IPS-11a (cell line): ENCODE measurements around the gene RMDN2.

ENCODE experiments used
- H3K4me3 ChIP-seq: one replicate; pipeline ENCODE4 v1.5.1; 2013; ENCODE audit warnings: low read depth, low read length, control low read depth

The RMDN2 gene

DNA sequence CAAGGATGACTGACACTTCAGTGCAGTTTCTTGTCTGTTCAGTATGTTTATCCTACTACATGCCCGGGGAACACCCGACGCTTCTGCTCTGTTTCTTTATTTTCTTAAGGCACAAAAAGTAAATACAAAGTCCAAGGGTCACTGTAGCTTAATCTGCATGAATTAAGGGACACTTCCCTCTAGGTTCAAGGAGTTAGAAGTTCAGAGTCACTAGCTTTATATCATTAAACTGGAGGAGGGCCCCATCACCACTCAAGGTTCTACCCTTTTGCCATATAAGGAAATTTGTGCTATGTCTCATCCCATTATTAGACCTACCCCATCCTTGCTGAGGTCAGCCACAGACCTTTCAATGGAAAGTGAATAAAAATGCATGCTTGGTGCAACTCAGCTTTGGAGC, 27.6 kb upstream of the RMDN2 start:
- H3K4me3 ChIP-seq, result no peak overlapping the region

DNA sequence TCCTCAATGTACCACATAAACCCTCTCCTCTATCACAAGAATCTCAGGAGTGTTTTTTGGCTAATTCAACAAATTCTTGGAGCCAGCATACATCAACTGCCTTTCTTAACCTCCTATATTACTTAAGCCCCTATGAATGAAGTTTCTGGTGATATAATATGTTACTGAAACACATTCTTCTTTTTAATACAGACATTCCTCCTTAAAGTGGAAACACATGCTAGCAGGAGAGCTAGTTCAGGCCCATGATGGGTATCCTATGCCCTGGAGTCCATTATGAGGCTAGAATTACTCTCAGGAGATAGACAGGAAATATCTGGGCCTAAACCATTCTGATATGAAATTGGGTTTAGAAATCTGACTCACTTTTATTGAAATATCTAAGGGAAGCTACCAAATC, 26.6 kb upstream of the RMDN2 start:
- H3K4me3 ChIP-seq, result no peak overlapping the region

DNA sequence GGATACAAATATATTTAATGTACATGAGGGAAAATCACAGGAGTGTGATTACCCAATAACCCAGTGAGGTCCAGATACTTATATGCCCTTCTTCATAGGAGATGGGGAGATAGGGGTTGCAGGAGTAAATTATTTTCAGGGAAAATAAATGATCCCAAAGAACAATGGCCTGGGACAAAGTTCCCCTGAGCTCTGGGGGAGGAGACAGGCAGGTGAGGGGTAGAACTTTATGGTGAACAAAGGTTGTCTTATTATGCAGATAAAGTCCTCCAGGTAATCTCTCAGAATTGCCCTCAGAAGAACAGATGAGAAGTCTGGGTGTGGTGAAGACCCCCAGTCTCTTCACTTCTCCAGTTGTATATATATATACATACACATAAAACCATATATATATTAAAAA, 22.1 kb upstream of the RMDN2 start:
- no peak overlapping the region for H3K4me3 ChIP-seq

DNA sequence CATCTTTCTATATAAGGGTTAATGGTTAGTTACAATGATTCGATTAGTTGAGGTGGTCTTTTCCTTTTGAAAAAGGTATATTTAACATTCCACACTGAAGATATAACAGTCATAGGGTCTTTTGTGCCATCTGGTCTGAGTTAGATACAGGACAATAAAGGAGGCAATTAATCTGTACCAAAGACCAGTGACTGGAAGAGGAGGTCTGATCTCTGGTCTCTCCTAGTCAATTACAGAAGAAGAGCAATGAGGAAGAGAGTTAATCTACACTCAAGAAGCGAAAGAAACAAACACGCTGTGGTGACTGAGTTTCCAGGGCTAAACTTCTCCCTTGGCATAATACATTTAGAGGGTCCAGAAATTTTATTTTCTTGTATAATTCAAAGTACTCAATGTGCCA, 20.7 kb upstream of the RMDN2 start:
- no peak overlapping the region for H3K4me3 ChIP-seq

DNA sequence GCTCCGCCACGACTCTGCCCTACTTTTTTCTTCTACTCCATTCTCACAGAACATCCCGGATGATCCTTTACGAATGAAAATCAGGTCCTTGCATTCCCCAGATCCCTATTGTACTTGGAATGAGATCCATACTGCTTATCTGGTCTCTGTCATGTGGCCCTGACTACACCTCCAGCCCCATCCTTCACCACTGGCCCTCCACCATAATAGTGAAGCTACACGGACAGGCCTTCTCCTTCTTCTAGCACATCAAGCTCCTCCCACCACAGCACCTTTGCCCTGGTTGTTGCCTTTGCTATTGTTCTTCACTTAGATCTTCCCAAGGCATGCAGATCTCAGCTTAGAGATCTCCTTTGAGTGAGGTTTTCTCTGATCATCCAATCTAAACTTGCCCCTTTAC, 20.1 kb upstream of the RMDN2 start:
- no peak overlapping the region for H3K4me3 ChIP-seq

DNA sequence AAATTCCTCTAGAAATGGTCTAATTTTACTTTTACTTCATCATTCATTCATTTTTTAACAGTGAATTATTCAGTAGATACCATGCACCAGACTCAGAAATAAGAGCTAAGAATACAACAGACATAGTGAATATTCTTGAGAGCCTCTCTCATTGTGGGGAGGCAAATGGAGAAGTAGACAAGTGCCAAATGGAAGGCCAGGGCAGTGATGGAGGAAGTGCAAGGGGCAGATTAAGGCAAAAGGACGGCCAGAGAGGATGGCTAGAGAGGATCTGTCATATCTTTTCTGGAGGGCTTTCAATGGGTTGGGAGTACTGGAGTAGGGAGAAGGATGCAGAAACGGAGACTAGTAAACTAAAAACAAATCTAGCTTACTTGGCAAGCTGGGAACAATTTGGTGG, 19.0 kb upstream of the RMDN2 start:
- no peak overlapping the region for H3K4me3 ChIP-seq

DNA sequence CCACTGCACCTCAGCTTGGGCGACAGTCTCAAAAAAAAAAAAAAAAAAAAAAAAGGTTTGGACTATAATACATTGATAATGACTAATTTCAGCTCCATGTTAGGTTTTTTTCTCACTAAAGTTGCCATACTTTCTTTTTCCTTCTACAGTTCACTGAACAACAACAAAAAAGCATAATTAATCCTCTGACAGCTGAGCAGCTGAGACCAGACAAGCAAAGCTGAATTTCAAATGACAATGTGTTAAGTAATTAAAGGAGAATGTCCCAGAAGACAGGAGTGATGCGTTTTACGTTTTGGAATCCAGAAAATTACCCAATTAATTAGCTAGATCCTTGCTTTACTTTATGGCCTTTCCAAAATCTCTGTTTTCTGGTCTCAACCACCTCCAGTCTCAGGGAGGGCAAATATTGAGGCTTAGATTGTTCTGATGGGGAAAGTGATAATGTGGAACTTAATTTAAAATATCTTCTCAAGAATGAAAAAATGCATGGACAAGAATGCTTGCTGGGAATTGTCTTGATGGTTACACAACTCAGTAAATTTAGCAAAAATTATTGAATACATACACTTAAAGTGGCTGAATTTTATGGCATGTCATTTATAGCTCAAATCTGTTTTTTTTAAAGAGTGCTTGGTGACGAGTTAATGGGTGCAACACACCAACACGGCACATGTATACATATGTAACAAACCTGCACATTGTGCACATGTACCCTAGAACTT, 17.4 kb upstream of the RMDN2 start:
- H3K4me3 ChIP-seq, result no peak overlapping the region

DNA sequence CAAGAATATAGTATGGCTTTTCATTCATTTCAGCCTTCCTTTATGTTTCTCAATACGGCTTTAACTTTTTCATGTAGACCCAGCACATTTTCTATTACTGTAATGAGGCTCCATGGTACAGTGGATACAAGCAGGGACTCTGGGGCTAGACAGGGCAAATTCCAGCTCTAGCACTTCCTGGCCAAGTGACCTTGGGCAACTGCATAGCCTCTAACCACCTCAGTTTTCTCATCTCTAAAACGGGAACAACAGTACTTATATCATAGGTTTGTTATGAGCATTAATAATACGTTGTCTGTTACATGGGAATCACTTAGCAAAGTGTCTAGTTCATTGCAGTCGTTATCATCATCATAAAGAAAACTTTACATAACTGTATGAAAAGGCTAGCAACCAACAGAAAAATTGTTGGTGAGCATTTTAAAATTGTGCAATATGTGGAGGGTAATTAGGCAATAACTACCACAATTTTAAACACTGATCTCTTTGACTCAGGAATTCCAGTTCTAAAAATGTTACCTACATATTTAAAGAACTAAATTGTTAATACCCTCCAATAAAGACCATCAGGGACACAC, 13.7 kb upstream of the RMDN2 start:
- no peak overlapping the region for H3K4me3 ChIP-seq

DNA sequence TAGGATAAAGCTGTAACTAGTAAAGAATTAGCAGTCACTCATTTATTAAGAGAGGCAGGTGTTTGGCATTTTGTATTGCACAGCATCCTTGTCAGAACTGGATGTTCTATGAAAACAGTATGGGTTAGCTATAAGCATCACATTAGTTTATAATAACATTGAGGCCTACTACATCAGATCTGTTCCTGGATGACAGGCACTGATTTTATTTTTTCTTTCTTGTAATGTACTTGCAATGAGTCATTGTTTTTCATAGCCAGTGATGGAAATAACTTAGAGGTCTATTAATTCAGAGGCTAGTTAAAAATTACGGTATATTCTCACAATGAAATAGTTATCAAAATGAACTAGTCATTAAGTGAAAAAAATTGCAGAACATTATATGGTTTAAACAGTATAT, 13.0 kb upstream of the RMDN2 start:
- H3K4me3 ChIP-seq, result no peak overlapping the region

DNA sequence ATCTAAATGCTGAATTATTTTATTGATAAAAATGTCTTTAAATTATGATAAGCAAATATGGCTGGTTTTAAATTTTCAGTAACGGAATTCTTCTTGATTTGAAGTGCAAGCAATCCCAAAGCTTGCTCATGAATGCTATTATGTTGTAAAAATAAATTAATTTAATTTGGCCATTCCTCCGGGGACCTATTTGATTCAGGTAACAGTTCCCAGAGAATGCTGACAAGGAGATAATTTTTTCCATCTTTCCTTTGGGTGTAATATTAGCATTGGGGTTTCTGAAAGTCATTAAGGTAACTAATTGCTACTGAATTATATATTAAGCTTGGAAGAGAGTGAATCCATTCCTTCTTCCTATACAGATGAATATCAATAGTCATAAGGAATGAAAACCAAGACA, 12.5 kb upstream of the RMDN2 start:
- no peak overlapping the region for H3K4me3 ChIP-seq

DNA sequence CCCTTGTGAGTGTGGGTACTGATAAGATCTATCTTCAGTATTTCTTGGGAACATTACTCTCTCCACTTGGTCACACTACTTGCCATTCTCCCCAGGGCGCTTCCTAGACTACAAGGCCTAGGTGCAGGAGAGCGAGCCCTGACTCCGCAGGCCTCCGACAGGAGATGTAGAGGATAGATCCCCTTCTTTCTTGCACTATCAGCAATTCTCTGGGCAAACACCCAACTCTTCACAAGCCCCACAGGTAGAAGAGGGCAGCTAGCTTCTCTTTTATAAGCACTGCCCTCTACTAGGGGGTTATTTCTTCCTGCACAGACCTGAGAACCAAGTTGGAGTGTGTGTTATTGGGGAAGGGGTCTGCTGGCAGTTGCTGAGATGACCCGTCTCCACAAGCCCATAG, 10.7 kb upstream of the RMDN2 start:
- no peak overlapping the region for H3K4me3 ChIP-seq

DNA sequence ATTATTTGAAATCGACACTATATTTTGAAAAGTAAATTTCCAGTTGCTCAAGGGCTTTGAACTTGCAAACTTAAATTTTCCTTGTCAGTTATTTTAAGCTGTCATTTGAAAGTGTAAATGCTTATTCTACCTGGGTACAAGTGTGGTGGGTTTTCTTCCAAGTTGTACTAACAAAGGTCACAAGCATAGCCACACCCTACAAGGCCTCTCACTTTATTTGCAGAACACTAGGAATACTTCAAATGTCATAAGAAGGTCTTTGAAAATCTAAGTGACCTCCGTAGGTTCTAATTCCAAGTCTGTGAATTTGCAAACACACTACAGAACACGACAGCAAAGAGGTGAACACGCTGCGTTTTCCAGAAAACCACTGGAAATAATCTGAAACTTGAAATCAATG, 9.3 kb upstream of the RMDN2 start:
- H3K4me3 ChIP-seq, result no peak overlapping the region

DNA sequence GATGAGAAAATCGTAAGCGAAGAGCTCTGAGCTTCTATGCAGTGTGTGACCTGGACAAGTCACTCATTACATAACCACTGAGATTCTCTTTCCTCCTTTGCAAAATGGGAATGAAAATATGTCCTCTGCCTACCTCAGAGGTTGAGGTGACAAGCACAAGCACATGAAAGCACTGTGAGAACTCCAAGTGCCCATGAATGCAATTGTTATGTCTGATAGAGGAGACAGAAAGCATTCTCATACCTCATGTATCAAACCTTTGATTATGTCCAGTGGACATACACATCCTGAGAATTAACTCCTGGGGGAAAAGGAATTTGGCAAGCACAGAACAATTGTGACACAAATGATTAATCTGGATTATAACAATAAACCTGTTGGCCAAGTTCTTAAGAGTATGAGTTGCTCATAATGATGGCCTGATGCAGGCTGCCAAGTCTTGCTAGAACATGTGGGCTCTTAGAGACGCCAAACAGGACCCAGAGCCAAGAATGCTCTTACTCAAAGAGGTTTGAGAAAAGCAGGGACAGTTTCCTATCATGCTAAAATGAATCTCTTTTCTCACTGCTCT, 8.5 kb upstream of the RMDN2 start:
- H3K4me3 ChIP-seq, result no peak overlapping the region

DNA sequence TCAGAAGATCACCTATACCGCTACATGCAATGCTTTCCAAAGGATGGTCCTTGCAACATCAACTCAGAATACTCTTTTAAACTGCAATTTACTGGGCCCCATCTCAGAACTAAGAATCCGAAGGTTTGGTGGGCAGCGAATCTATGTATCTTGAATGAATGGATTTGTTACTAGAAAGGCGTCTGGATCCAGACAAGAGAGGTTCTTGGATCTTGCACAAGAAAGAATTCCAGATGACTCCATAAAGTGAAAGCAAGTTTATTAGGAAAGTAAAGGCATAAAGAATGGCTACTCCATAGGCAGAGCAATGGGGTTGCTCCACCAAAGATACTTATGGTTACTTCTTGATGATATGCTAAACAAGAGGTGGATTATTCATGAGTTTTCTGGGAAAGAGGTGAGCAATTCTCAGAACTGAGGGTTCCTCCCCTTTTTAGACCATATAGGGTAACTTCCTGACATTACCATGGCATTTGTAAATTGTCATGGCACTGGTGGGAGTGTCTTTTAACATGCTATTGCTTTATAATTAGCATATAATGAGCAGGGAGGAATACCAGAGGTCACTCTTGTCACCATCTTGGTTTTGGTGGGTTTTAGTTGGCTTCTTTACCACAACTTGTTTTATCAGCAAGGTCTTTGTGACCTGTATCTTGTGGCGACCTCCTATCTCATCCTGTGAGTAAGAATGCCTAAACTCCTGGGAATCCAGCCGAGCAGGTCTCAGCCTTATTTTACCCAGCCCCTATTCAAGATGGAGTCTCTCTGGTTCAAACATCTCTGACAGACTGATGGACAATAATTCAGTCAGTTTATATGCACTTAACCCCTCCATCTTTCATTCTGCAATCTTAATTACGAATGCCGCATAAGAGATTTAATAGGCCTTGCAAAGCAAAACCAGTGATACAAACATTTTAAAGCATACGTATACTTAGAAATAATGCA, 7.5 kb upstream of the RMDN2 start:
- H3K4me3 ChIP-seq, result no peak overlapping the region

DNA sequence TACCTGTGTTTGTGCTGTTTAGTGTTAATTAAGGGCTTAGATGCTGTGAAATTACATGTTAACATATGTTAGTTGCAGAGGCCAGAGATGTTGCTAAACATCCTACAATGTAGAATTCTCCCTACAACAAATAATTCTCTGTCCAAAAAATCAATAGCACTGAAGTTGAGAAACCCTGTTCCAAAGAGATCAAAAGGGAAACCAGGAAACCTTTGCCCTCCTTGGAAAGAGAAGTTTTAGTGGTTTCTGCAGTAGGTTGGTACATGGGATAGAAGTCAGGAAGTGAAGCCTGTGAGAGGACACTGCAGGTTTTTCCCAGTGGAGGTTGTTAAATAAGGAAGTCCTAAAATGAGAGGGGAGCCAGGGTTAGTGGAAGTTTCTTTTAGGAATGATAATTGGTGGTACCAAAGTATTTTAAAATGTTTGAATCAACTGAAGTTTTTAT, 6.3 kb upstream of the RMDN2 start:
- H3K4me3 ChIP-seq, result no peak overlapping the region

DNA sequence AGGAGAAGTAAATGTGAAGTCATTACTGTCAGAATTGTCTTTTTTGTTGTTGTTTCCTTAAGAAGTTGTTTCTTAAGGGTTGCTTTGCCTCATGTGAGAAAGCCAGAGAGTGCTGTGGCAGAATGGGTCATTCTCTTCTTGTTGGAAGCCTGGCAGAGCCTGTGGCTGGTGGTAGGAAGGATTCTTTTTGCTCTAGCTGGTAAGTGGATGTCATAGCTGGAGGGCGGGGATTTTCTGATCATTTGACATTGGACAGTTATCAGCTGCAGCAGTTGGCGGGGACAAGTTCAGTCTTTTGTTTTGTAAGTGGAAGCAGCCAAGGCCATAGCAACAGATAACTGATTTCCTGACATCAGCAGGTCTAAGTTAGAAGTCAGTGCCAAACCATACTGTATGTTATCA, 5.5 kb upstream of the RMDN2 start:
- H3K4me3 ChIP-seq, result no peak overlapping the region

DNA sequence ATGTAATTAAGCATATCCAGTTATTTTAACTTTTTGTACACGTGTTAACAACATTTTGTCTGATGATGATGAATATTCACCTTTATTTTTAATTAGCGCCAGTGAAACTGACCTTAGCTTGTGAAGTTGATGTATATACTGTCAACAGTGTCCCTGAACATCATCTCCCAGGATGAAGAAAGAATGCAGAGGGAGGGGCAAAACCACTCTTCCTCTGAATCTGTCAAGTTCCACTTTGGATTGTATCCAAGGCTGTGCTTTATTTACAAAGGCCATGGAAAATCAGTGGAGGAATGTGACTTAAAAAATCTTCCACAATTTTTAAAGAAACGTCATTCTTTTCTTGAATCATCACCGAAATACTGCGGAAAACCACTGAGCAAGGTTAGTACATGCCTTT, 4.5 kb upstream of the RMDN2 start:
- H3K4me3 ChIP-seq, result no peak overlapping the region

DNA sequence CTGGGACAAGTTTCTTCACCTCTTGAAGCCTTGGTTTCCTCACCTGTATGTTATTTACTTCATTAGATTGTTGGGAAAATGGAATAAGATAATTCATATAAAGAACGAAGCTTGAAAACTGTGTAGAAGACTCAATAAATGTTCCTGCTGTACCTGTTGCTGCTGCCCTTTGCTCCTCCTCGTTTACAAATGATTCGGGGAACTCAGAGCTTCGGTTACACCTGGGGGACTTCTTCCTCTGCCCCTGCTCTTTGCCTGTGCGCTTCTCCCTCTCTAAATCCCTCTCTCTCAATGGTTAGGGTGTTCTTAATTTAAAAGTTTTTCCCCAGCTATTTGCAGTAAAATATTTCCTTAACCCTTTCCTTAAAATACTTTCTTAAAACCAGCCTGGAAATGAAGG, 3.3 kb upstream of the RMDN2 start:
- H3K4me3 ChIP-seq, result no peak overlapping the region

DNA sequence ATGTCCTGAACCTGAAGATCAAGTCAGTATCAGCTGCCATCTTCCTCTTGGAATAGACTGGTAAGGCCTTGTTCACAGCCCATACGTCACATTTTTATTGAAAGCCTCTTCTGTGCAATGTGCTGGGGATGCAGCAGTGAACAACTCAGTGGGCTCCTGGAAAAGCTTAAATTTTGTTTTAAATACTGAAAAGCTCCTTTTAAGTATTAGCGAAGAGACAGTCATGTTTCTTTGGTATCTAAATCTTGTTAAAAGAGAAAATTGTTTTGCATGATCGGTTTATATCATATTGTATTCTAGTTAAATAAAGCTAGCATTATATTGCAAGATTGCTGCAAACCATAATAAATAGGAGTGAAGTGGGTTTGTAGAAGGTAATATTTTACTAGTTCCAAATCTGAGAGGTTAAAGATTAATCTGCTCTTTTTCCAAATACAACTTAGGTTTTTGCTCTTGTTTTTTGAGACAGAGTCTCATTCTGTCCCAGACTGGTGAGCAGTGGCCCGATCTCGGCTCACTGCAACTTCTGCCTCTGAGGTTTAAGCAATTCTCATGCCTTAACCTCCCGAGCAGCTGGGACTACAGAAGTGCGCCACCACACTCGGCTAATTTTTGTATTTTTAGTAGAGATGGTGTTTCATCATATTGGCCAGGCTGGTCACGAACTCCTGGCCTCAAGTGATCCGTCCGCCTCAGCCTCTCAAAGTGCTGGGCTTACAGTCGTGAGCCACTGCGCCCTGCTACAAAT, 1.6 kb upstream of the RMDN2 start:
- no peak overlapping the region for H3K4me3 ChIP-seq

DNA sequence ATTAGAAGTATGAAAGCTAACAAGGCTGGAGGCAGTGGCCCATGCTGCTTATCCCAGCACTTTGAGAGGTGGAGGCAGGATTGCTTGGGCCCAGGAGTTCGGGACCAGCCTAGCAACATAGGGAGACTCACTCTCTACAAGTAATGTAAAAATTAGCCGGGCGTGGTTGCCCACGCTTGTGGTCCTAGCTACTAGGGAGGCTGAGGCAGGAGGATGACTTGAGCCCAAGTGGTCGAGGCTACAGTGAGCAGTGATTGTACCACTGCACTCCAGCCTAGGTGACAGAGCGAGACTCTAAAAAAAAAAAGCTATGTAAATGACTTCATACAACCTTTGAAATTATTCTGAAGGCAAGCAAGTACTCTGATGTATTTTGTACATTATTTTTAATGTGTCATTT, 1.5 kb downstream of the RMDN2 start:
- H3K4me3 ChIP-seq, result no peak overlapping the region

DNA sequence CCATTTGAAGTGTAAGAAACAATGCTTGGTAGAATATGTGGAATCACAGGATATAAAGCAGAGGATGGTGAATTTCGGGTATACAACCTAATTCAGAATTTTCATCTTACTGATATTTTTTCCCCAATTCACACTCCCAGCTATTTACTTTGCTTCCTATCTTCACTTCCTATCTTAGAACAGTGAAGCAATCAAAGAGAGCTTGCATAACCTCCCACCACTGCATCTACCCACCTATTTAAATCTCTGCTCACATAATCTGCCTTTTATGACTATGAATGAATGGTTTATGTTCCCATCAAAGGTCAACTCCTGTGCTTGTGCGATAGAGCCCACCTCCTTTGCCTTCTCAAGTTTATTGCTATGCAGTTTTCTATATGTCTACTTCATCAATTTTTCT, 3.3 kb downstream of the RMDN2 start:
- no peak overlapping the region for H3K4me3 ChIP-seq
